Measurements from ENCODE around the gene LRMDA. TPM values are rescaled to one million over a fixed set of nuclear protein-coding genes. Genes with fewer than 3 reads are reported as not detected.

The LRMDA gene
- total RNA-seq, 3 donors from 2014 or later, result 8.3 to 17.1 (median 11.1) TPM

DNA sequence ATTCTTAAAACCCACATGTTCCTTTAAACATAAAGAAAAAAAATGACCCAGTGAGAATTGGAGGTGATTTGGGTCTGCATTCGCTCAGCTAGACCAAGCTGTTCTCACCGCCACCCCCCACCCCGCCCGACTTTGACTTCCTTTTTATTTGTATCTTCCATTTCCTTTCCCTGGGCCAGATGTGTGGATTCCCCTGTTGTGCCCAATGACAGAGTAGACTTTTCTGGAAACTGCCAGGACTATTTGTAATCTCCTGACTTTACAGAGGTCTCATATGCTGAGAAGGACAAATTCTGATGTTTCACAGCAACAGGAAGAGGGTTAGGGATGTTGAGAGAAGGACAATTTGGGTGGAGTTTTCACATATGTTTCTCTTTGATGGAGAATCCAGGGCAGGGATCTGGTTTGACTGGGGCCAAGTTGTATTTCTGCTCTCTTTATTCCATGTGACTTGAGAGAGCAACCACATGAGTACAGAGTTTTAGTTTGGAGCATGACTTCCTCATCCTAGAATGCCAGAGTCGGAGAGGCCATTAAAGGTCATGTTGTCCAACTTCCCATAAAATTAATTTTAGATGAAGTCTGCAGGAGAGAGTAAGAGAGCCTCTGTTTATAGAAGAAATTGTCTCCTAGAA is 1023.2 kb downstream of the LRMDA start:
- H3K4me1 ChIP-seq, result no peaks in the 10 kb centered on the region
- H3K9me3 ChIP-seq, result no peaks in the 10 kb centered on the region
- no peak for DNase-seq (ENCODE audit: low spot score in 2 of 2)

DNA sequence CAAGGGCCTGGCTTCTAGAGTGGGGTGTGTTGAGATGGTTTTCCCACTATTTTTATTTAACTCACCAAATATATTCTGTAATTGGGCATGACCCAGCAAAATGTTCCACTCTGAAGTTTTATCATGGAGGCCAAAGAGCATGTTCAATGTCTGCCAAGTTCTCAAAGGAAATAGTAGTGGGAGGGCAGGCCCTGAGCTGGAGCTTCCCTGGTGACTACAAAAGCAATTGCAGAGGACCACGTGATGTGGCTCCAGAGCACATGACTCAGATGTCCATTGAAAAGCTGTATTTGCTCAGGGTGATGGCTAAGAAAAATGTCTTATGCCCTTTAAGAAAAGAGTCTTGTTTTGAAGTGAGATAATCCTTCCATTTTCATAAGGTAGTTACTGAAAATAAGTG is 1024.8 kb downstream of the LRMDA start:
- H3K4me1 ChIP-seq, result no peaks in the 10 kb centered on the region
- H3K27ac ChIP-seq, result no peak overlapping the region
- intact Hi-C loops (cut with DNase I; ENCODE audit: low total_unique reads), result no loop called here
- H3K27me3 ChIP-seq, result no peaks in the 10 kb centered on the region
- H3K36me3 ChIP-seq, result no peaks in the 10 kb centered on the region
- TF ChIP-seq, protein P1, sequence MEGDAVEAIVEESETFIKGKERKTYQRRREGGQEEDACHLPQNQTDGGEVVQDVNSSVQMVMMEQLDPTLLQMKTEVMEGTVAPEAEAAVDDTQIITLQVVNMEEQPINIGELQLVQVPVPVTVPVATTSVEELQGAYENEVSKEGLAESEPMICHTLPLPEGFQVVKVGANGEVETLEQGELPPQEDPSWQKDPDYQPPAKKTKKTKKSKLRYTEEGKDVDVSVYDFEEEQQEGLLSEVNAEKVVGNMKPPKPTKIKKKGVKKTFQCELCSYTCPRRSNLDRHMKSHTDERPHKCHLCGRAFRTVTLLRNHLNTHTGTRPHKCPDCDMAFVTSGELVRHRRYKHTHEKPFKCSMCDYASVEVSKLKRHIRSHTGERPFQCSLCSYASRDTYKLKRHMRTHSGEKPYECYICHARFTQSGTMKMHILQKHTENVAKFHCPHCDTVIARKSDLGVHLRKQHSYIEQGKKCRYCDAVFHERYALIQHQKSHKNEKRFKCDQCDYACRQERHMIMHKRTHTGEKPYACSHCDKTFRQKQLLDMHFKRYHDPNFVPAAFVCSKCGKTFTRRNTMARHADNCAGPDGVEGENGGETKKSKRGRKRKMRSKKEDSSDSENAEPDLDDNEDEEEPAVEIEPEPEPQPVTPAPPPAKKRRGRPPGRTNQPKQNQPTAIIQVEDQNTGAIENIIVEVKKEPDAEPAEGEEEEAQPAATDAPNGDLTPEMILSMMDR (IDR thresholded peaks at IDR 0.05), result no peak
- TF ChIP-seq POLR2AphosphoS5 (IDR thresholded peaks at IDR 0.05) (no peak), POLR2A (IDR thresholded peaks at IDR 0.05) (no peak)
- H3K9me3 ChIP-seq, result no peaks in the 10 kb centered on the region
- no peak for DNase-seq (ENCODE audit: low spot score in 2 of 2)
- no peak overlapping the region for H3K4me3 ChIP-seq

More for the DNA sequence above, 1023.2 kb downstream of the LRMDA start:
- Histone ChIP-seq H3K36me3 (no peaks in the 10 kb centered on the region), H3K27ac (no peak overlapping the region), H3K4me3 (no peak overlapping the region), H3K27me3 (no peaks in the 10 kb centered on the region)
- intact Hi-C loops (cut with DNase I; ENCODE audit: low total_unique reads), result no loop called here
- TF ChIP-seq, protein P1 (IDR thresholded peaks at IDR 0.05), result no peak
- TF ChIP-seq POLR2A (IDR thresholded peaks at IDR 0.05), result no peak
- TF ChIP-seq POLR2AphosphoS5 (IDR thresholded peaks at IDR 0.05), result no peak

DNA sequence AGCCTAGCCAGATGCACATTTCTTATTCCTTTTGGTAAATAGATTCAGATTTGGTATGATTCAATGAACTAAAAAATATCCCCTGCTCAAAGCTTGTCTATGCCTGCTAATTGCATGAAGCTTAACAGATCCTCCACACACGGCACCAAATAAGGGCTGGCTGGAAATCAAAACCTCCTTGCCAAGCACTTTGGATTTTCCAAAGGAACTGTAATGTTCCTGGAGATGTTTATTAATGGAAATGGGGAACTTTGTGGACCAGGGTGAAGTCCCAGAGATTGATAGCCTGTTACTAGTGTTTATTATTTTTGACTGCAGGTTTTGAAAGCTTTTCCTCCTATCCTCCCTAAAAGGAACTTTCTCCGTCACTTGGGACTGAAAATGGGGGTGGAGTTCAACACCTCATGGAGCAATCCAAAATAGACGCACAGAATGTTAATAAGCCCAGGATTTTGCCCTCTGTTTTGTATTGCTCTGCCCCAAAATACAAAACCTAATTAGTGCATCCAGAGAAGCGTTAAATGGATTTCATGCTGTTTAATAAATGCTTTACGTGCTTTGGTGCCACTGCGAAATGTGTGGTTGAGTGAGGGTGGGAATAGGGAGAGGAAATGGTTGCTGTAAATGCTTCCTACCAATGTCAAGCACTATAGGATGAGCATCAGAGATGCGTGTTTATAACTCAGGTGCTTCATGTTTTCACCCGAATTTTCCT is 1027.7 kb downstream of the LRMDA start:
- DNase-seq (ENCODE audit: low spot score in 2 of 2), result no peak
- no peaks in the 10 kb centered on the region for H3K4me1 ChIP-seq
- TF ChIP-seq POLR2A (IDR thresholded peaks at IDR 0.05) (no peak), POLR2AphosphoS5 (IDR thresholded peaks at IDR 0.05) (no peak)
- TF ChIP-seq, protein P1 (IDR thresholded peaks at IDR 0.05), result no peak
- no peak overlapping the region for H3K4me3 ChIP-seq
- no peaks in the 10 kb centered on the region for H3K9me3 ChIP-seq
- H3K27me3 ChIP-seq, result no peaks in the 10 kb centered on the region
- no peaks in the 10 kb centered on the region for H3K36me3 ChIP-seq
- no peak overlapping the region for H3K27ac ChIP-seq
- intact Hi-C loops (cut with DNase I; ENCODE audit: low total_unique reads), result no loop called here

DNA sequence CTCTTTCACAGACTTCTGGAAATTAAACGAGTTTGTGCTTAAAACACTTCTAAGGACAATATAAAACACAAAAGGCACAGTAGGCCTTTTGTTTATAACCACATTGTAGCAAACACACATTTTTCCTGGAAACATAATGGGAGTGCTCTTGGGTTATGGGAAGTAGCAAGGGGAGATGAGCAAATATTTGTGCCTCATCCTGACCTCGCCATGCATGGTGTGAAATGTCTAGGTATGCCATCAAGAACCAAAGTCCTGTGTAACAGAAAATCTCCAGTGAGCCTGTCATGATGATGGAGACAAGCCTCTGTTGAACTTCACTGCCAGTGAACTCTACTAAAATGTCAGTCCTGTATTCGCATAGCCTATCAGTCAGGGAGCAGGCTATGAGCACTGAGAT is 1029.6 kb downstream of the LRMDA start:
- intact Hi-C loops (cut with DNase I; ENCODE audit: low total_unique reads), result no loop called here
- no peak overlapping the region for H3K27ac ChIP-seq
- TF ChIP-seq POLR2AphosphoS5 (IDR thresholded peaks at IDR 0.05) (no peak), POLR2A (IDR thresholded peaks at IDR 0.05) (no peak)
- TF ChIP-seq, protein P1 (IDR thresholded peaks at IDR 0.05), result no peak

DNA sequence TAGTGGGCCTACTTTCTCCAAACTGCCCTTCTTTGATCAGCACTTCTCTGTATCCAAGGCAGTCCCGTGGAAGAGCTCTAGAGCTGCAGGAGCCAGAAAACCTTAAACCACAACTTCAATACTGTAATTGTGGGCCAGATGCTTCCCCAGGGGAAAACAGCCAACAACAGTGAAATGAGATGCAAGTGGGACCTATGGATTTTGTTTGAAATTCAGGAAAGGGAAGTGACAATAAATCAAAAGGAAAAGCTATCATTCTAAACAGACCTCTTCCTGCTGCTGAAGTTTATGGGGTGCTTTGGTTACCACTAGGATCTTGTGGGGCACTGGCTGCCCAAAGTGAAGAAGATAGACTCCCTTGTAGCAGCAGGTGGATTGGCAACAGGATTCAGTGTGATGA is 1031.7 kb downstream of the LRMDA start:
- H3K27me3 ChIP-seq, result no peaks in the 10 kb centered on the region
- TF ChIP-seq POLR2AphosphoS5 (IDR thresholded peaks at IDR 0.05), result no peak
- TF ChIP-seq, protein P1 (IDR thresholded peaks at IDR 0.05), result no peak
- no peak for TF ChIP-seq POLR2A (IDR thresholded peaks at IDR 0.05)
- H3K4me1 ChIP-seq, result no peaks in the 10 kb centered on the region
- no peak overlapping the region for H3K27ac ChIP-seq
- no peak overlapping the region for H3K4me3 ChIP-seq
- H3K36me3 ChIP-seq, result no peaks in the 10 kb centered on the region
- no peak for DNase-seq (ENCODE audit: low spot score in 2 of 2)
- no peaks in the 10 kb centered on the region for H3K9me3 ChIP-seq
- intact Hi-C loops (cut with DNase I; ENCODE audit: low total_unique reads), result no loop called here

More for the DNA sequence above, 1029.6 kb downstream of the LRMDA start:
- Histone ChIP-seq H3K9me3 (no peaks in the 10 kb centered on the region), H3K27me3 (no peaks in the 10 kb centered on the region), H3K4me1 (no peaks in the 10 kb centered on the region), H3K4me3 (no peak overlapping the region), H3K36me3 (no peaks in the 10 kb centered on the region)
- no peak for DNase-seq (ENCODE audit: low spot score in 2 of 2)
